ENCODE data around the gene PNLIPRP1.

DNA sequence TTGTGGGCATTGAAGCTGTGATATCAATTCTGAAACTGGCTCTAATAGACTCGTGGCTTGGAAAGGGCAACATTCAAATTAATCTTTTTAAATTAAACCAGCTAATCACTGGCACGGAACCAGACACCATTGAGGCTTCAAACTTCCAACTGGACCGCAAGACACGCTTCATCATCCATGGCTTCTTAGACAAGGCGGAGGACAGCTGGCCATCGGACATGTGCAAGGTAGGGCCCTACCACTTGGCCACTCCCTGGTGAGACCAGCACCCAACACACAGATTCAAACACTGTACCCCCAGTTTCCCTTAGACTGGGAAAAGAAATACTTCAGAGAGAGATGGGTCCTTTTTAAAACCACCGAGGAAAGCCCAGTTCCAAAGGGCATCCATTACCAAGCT is 35.1 kb downstream of the PNLIPRP1 start:
- TF ChIP-seq, protein P1, sequence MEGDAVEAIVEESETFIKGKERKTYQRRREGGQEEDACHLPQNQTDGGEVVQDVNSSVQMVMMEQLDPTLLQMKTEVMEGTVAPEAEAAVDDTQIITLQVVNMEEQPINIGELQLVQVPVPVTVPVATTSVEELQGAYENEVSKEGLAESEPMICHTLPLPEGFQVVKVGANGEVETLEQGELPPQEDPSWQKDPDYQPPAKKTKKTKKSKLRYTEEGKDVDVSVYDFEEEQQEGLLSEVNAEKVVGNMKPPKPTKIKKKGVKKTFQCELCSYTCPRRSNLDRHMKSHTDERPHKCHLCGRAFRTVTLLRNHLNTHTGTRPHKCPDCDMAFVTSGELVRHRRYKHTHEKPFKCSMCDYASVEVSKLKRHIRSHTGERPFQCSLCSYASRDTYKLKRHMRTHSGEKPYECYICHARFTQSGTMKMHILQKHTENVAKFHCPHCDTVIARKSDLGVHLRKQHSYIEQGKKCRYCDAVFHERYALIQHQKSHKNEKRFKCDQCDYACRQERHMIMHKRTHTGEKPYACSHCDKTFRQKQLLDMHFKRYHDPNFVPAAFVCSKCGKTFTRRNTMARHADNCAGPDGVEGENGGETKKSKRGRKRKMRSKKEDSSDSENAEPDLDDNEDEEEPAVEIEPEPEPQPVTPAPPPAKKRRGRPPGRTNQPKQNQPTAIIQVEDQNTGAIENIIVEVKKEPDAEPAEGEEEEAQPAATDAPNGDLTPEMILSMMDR (IDR thresholded peaks at IDR 0.05) = no peak
- TF ChIP-seq POLR2A (IDR thresholded peaks at IDR 0.05) (no peak), EP300 (IDR thresholded peaks at IDR 0.05) (no peak)
